Trophoblast cell (in vitro differentiated cells and primary cell): ENCODE data around the gene CYTH1.
A peak's percentile ranks its signal among the peaks of the same experiment; 100 is the strongest.

Experiments used
- DNase-seq, 2 donors: peaks; one replicate each; pipeline ENCODE4 v3.0.0-alpha.2; 2016
- H2AFZ ChIP-seq: 2 replicates; pipeline ENCODE4 v1.6.1; 2013; ENCODE audit warnings: low read length, moderate library complexity, mild to moderate bottlenecking; ENCODE audit not compliant: insufficient read depth, poor library complexity
- H2AK5ac ChIP-seq: 2 replicates; pipeline ENCODE4 v1.6.1; 2013; ENCODE audit warnings: mild to moderate bottlenecking, low read length
- H2BK120ac ChIP-seq: 2 replicates; pipeline ENCODE4 v1.6.1; 2013; ENCODE audit warnings: low read length, mild to moderate bottlenecking, moderate library complexity; ENCODE audit not compliant: insufficient read depth, poor library complexity
- H2BK12ac ChIP-seq: 2 replicates; pipeline ENCODE4 v1.6.1; 2013; ENCODE audit warnings: mild to moderate bottlenecking, low read length, moderate library complexity
- H2BK5ac ChIP-seq: 2 replicates; pipeline ENCODE4 v1.6.1; 2013; ENCODE audit warnings: low read length, low read depth, moderate library complexity, mild to moderate bottlenecking; ENCODE audit not compliant: poor library complexity
- H3K14ac ChIP-seq: 2 replicates; pipeline ENCODE4 v1.6.1; 2013; ENCODE audit warnings: mild to moderate bottlenecking, low read length
- H3K18ac ChIP-seq: 2 replicates; pipeline ENCODE4 v1.6.1; 2013; ENCODE audit warnings: mild to moderate bottlenecking, low read length
- H3K23ac ChIP-seq: 2 replicates; pipeline ENCODE4 v1.6.1; 2013; ENCODE audit warnings: low read length
- H3K27ac ChIP-seq: 2 replicates; pipeline ENCODE4 v1.5.1; 2013; ENCODE audit warnings: low read depth, mild to moderate bottlenecking, inconsistent platforms, low read length, moderate library complexity
- H3K27me3 ChIP-seq: 2 replicates; pipeline ENCODE4 v1.6.1; 2013; ENCODE audit warnings: inconsistent platforms, mild to moderate bottlenecking, low read length, moderate library complexity; ENCODE audit not compliant: insufficient read depth
- H3K36me3 ChIP-seq, 2 experiments: 1 replicate in 1 of 2; 2 replicates in 1 of 2; pipeline ENCODE4 v1.6.1; 2013; ENCODE audit warnings: low read length in 2 of 2, mild to moderate bottlenecking in 2 of 2, moderate library complexity in 1 of 2; ENCODE audit not compliant: insufficient read depth in 2 of 2, control insufficient read depth in 1 of 2
- H3K4ac ChIP-seq: 2 replicates; pipeline ENCODE4 v1.6.1; 2013; ENCODE audit warnings: low read depth, mild to moderate bottlenecking, low read length, moderate library complexity
- H3K4me1 ChIP-seq, 2 experiments: 1 replicate in 1 of 2; 2 replicates in 1 of 2; pipeline ENCODE4 v1.6.1; 2013; ENCODE audit warnings: low read length in 2 of 2, mild to moderate bottlenecking in 2 of 2, moderate library complexity in 1 of 2; ENCODE audit not compliant: insufficient read depth in 2 of 2, control insufficient read depth in 1 of 2
- H3K4me2 ChIP-seq: 2 replicates; pipeline ENCODE4 v1.6.1; 2013; ENCODE audit warnings: inconsistent platforms, mild to moderate bottlenecking, low read length, moderate library complexity
- H3K4me3 ChIP-seq: 2 replicates; pipeline ENCODE4 v1.5.1; 2013; ENCODE audit warnings: mild to moderate bottlenecking, low read depth, low read length, inconsistent platforms
- H3K79me1 ChIP-seq: one replicate; pipeline ENCODE4 v1.6.1; 2013; ENCODE audit warnings: low read length
- H3K79me2 ChIP-seq: 2 replicates; pipeline ENCODE4 v1.6.1; 2013; ENCODE audit warnings: low read length, mild to moderate bottlenecking; ENCODE audit not compliant: control insufficient read depth, insufficient read depth, poor library complexity
- H3K9ac ChIP-seq: 2 replicates; pipeline ENCODE4 v1.6.1; 2013; ENCODE audit warnings: mild to moderate bottlenecking, low read length
- H3K9me3 ChIP-seq: 2 replicates; pipeline ENCODE4 v1.6.1; 2013; ENCODE audit warnings: low read depth, mild to moderate bottlenecking, control low read depth, inconsistent platforms, low read length; ENCODE audit not compliant: insufficient read depth
- H4K12ac ChIP-seq: 2 replicates; pipeline ENCODE4 v1.6.1; 2013; ENCODE audit warnings: low read depth, mild to moderate bottlenecking, low read length, moderate library complexity
- H4K8ac ChIP-seq: 2 replicates; pipeline ENCODE4 v1.6.1; 2013; ENCODE audit warnings: low read depth, mild to moderate bottlenecking, low read length, moderate library complexity
- H4K91ac ChIP-seq: one replicate; pipeline ENCODE4 v1.6.1; 2013; ENCODE audit warnings: low read depth, mild to moderate bottlenecking, low read length, moderate library complexity
- WGBS: extraction: QIAGEN DNeasy Blood & Tissue Kit; methylation state at CpG from one replicate; pipeline ENCODE4 v1.1.7; 2013; ENCODE audit warnings: missing lambda C conversion rate; ENCODE audit not compliant: insufficient read length, insufficient coverage; ENCODE audit errors: extremely low coverage; 5-methylcytosine and 5-hydroxymethylcytosine counted together

The CYTH1 gene

GRCh38 chr17:78709751-78710181, 72.3 kb downstream of the CYTH1 start:
- no peak overlapping the region for H3K4ac ChIP-seq
- peaks cover 0 to 2% of the 10 kb centered on the region in 2 experiments for H3K36me3 ChIP-seq
- no peak overlapping the region for H2BK120ac ChIP-seq
- no peak overlapping the region for H2AFZ ChIP-seq
- H3K9ac ChIP-seq = no peak overlapping the region
- no peak overlapping the region for H4K91ac ChIP-seq
- no peak overlapping the region for H3K4me2 ChIP-seq
- no peak overlapping the region for H4K8ac ChIP-seq
- no peak overlapping the region for H3K23ac ChIP-seq
- H3K79me1 ChIP-seq = no peaks in the 10 kb centered on the region
- no peak overlapping the region for H3K27ac ChIP-seq
- H2BK5ac ChIP-seq = no peak overlapping the region
- H3K14ac ChIP-seq = no peak overlapping the region
- no peaks in the 10 kb centered on the region for H3K9me3 ChIP-seq
- H2BK12ac ChIP-seq = no peak overlapping the region
- no peak overlapping the region for H3K4me3 ChIP-seq
- H2AK5ac ChIP-seq = no peak overlapping the region
- DNase-seq = no peak
- no peak overlapping the region for H4K12ac ChIP-seq
- WGBS = no CpG with 5 or more reads among the region's 4 CpGs
- no peaks in the 10 kb centered on the region for H3K79me2 ChIP-seq
- peaks cover 0 to 3% of the 10 kb centered on the region in 2 experiments for H3K4me1 ChIP-seq
- no peak overlapping the region for H3K18ac ChIP-seq
- H3K27me3 ChIP-seq = no peaks in the 10 kb centered on the region

DNA sequence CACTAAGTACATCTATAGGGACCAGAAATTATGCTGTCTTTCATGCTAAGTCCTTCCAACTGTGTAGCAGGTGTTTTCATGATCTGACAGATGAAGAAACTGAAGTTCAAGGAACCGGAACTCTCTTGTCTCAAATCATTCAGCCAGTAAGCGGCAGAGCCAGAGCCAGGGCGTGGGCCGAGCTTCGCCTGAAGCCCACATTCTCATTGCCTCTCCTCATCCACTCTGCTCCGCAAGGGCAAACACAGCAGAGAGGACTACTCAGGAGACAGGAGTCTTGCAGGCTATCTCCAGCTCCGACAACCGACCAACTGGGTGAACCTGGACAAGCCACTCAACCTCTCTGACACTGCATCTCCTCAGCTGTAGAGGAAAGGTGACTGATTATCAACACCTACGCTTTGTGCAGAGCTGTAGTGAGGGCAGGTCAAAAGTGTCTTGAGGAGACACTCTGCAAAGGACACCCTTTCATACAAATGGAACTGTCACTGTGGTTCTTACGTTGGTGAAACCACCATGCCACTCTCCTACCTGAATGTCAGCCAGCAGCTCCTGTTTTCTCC, 72.9 kb downstream of the CYTH1 start:
- no peak overlapping the region for H3K4me3 ChIP-seq

DNA sequence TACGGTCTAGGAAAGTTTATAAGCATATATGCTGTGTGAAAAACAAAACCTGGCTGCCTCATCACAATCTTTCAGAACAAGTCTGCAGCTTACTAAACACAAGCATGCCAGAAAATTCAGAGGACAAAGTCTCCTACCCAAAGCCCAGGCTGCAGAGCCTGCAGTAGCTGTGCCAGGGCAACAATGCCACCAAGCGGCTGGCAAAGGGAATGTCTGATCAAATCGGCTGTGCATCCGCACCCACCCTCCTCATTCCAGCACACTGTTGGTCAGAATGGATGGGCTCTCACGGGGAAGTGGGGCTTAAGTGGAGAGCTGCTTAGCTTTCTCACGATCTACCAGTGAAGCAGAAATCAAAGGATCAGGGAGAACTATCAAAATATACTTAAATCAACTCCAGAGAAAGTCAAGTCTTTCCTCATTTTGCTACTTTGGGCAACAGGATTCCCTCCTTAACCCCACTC, 73.5 kb downstream of the CYTH1 start:
- no CpG with 5 or more reads among the region's 6 CpGs for WGBS
- Histone ChIP-seq H3K4me1 (peaks cover 0 to 3% of the 10 kb centered on the region in 2 experiments), H4K91ac (no peak overlapping the region), H4K8ac (no peak overlapping the region), H3K27me3 (no peaks in the 10 kb centered on the region), H3K9ac (no peak overlapping the region), H3K36me3 (peaks cover 2% of the 10 kb centered on the region in 2 experiments), H3K27ac (no peak overlapping the region), H3K4me2 (no peak overlapping the region), H3K23ac (no peak overlapping the region), H4K12ac (no peak overlapping the region), H2BK120ac (no peak overlapping the region), H3K18ac (no peak overlapping the region), H3K14ac (no peak overlapping the region), H3K9me3 (no peaks in the 10 kb centered on the region), H3K4ac (no peak overlapping the region), H2BK12ac (no peak overlapping the region), H3K4me3 (no peak overlapping the region), H2BK5ac (no peak overlapping the region), H2AFZ (no peak overlapping the region), H2AK5ac (no peak overlapping the region), H3K79me1 (no peaks in the 10 kb centered on the region), H3K79me2 (no peaks in the 10 kb centered on the region)
- peak; percentile 54 to 69 for DNase-seq

More for the DNA sequence above, 72.9 kb downstream of the CYTH1 start:
- H2BK120ac ChIP-seq = no peak overlapping the region
- H3K18ac ChIP-seq = no peak overlapping the region
- no peaks in the 10 kb centered on the region for H3K9me3 ChIP-seq
- H3K4me2 ChIP-seq = no peak overlapping the region
- H3K79me1 ChIP-seq = no peaks in the 10 kb centered on the region
- no peaks in the 10 kb centered on the region for H3K27me3 ChIP-seq
- no peak overlapping the region for H3K9ac ChIP-seq
- no peak overlapping the region for H4K8ac ChIP-seq
- no peak overlapping the region for H3K23ac ChIP-seq
- no peak overlapping the region for H2AFZ ChIP-seq
- H3K4me1 ChIP-seq = peaks cover 0 to 3% of the 10 kb centered on the region in 2 experiments
- WGBS = no CpG with 5 or more reads among the region's 10 CpGs
- no peaks in the 10 kb centered on the region for H3K79me2 ChIP-seq
- H3K36me3 ChIP-seq = peaks cover 0 to 2% of the 10 kb centered on the region in 2 experiments
- H2BK5ac ChIP-seq = no peak overlapping the region
- no peak overlapping the region for H4K12ac ChIP-seq
- no peak overlapping the region for H2BK12ac ChIP-seq
- H3K27ac ChIP-seq = no peak overlapping the region
- DNase-seq = no peak
- no peak overlapping the region for H3K14ac ChIP-seq
- H3K4ac ChIP-seq = no peak overlapping the region
- no peak overlapping the region for H4K91ac ChIP-seq
- H2AK5ac ChIP-seq = no peak overlapping the region

DNA sequence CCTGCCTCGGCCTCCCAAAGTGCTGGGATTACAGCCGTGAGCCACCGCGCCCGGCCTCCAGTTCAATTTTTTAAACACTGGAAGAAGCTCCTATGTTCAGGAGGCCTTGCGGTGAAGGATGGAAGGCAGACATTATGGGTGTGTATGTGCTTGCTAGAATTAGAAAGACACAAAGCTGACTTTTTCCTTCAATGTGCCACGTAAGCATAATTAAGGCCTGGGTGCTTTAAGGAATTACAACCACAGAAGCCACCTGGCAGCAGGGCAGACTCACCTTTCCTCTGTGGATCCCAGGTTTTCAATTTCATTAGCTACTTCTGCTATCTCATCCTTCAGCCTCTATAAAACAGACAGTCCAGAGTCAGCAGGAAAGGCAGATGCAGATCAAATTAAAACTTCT, 74.2 kb downstream of the CYTH1 start:
- Histone ChIP-seq H4K12ac (no peak overlapping the region), H3K79me2 (no peaks in the 10 kb centered on the region), H3K18ac (no peak overlapping the region)

More for the DNA sequence above, 74.2 kb downstream of the CYTH1 start:
- no peak overlapping the region for H3K27ac ChIP-seq
- no peak overlapping the region for H2AK5ac ChIP-seq
- no peak overlapping the region for H4K8ac ChIP-seq
- no CpG with 5 or more reads among the region's 7 CpGs for WGBS
- no peak for DNase-seq
- peaks cover 0 to 3% of the 10 kb centered on the region in 2 experiments for H3K4me1 ChIP-seq
- H3K79me1 ChIP-seq = no peaks in the 10 kb centered on the region
- H3K4me3 ChIP-seq = no peak overlapping the region
- H3K9ac ChIP-seq = no peak overlapping the region
- no peak overlapping the region for H2BK120ac ChIP-seq
- H2BK5ac ChIP-seq = no peak overlapping the region
- H3K14ac ChIP-seq = no peak overlapping the region
- H2AFZ ChIP-seq = no peak overlapping the region
- H3K27me3 ChIP-seq = no peaks in the 10 kb centered on the region
- no peaks in the 10 kb centered on the region for H3K9me3 ChIP-seq
- no peak overlapping the region for H4K91ac ChIP-seq
- no peak overlapping the region for H3K23ac ChIP-seq
- H3K4me2 ChIP-seq = no peak overlapping the region
- H3K4ac ChIP-seq = no peak overlapping the region
- peak overlapping the region; percentile 29 for H2BK12ac ChIP-seq
- peaks cover 2% of the 10 kb centered on the region in 2 experiments for H3K36me3 ChIP-seq
